ENCODE data around the gene SHISA6.

The SHISA6 gene

GRCh38 chr17:11553135-11553534 lies 312.1 kb downstream of the SHISA6 start:
- Histone ChIP-seq H3K27me3 (ENCODE audit: control insufficient read depth, insufficient read depth, low read length) (no peaks in the 10 kb centered on the region), H3K4me1 (ENCODE audit: control insufficient read depth, insufficient read depth, low read length) (no peaks in the 10 kb centered on the region), H3K36me3 (ENCODE audit: control insufficient read depth, insufficient read depth, low read length) (no peaks in the 10 kb centered on the region), H3K27ac (ENCODE audit: low read depth, low read length) (no peak overlapping the region), H3K4me3 (ENCODE audit: low read depth, low read length) (no peak overlapping the region), H3K9ac (ENCODE audit: low read depth, low read length) (no peak overlapping the region), H3K9me3 (ENCODE audit: control insufficient read depth, insufficient read depth, low read length) (no peaks in the 10 kb centered on the region)

- Histone ChIP-seq H3K4me3 (ENCODE audit: low read depth, low read length) (no peak overlapping the region), H3K27ac (ENCODE audit: low read depth, low read length) (no peak overlapping the region), H3K4me1 (ENCODE audit: control insufficient read depth, insufficient read depth, low read length) (no peaks in the 10 kb centered on the region; the same call in 1 of the 2 replicates), H3K9me3 (ENCODE audit: control insufficient read depth, insufficient read depth, low read length) (no peaks in the 10 kb centered on the region), H3K36me3 (ENCODE audit: control insufficient read depth, insufficient read depth, low read length) (no peaks in the 10 kb centered on the region), H3K27me3 (ENCODE audit: control insufficient read depth, insufficient read depth, low read length) (no peaks in the 10 kb centered on the region), H3K9ac (ENCODE audit: low read depth, low read length) (no peak overlapping the region)
These were observed 313.0 kb downstream of the SHISA6 start for GRCh38 chr17:11554042-11554441.

GRCh38 chr17:11554542-11554941 lies 313.5 kb downstream of the SHISA6 start:
- no peaks in the 10 kb centered on the region; the same call in 1 of the 2 replicates for H3K4me1 ChIP-seq (ENCODE audit: control insufficient read depth, insufficient read depth, low read length)
- no peak overlapping the region for H3K9ac ChIP-seq (ENCODE audit: low read depth, low read length)
- H3K4me3 ChIP-seq (ENCODE audit: low read depth, low read length): no peak overlapping the region
- no peaks in the 10 kb centered on the region for H3K9me3 ChIP-seq (ENCODE audit: control insufficient read depth, insufficient read depth, low read length)
- no peaks in the 10 kb centered on the region for H3K36me3 ChIP-seq (ENCODE audit: control insufficient read depth, insufficient read depth, low read length)
- H3K27ac ChIP-seq (ENCODE audit: low read depth, low read length): no peak overlapping the region
- no peaks in the 10 kb centered on the region for H3K27me3 ChIP-seq (ENCODE audit: control insufficient read depth, insufficient read depth, low read length)

GRCh38 chr17:11555530-11555929 lies 314.5 kb downstream of the SHISA6 start:
- Histone ChIP-seq H3K4me3 (ENCODE audit: low read depth, low read length) (no peak overlapping the region), H3K4me1 (ENCODE audit: control insufficient read depth, insufficient read depth, low read length) (no peaks in the 10 kb centered on the region; the same call in 1 of the 2 replicates), H3K27ac (ENCODE audit: low read depth, low read length) (no peak overlapping the region), H3K36me3 (ENCODE audit: control insufficient read depth, insufficient read depth, low read length) (no peaks in the 10 kb centered on the region), H3K27me3 (ENCODE audit: control insufficient read depth, insufficient read depth, low read length) (no peaks in the 10 kb centered on the region), H3K9ac (ENCODE audit: low read depth, low read length) (no peak overlapping the region), H3K9me3 (ENCODE audit: control insufficient read depth, insufficient read depth, low read length) (no peaks in the 10 kb centered on the region)

GRCh38 chr17:11557727-11558452 lies 316.9 kb downstream of the SHISA6 start:
- no peak overlapping the region for H3K9ac ChIP-seq (ENCODE audit: low read depth, low read length)
- no peak overlapping the region for H3K27ac ChIP-seq (ENCODE audit: low read depth, low read length)
- no peaks in the 10 kb centered on the region for H3K9me3 ChIP-seq (ENCODE audit: control insufficient read depth, insufficient read depth, low read length)
- H3K4me1 ChIP-seq (ENCODE audit: control insufficient read depth, insufficient read depth, low read length): no peaks in the 10 kb centered on the region; the same call in 1 of the 2 replicates
- no peaks in the 10 kb centered on the region for H3K27me3 ChIP-seq (ENCODE audit: control insufficient read depth, insufficient read depth, low read length)
- H3K4me3 ChIP-seq (ENCODE audit: low read depth, low read length): no peak overlapping the region
- no peaks in the 10 kb centered on the region for H3K36me3 ChIP-seq (ENCODE audit: control insufficient read depth, insufficient read depth, low read length)

- H3K36me3 ChIP-seq (ENCODE audit: control insufficient read depth, insufficient read depth, low read length): no peaks in the 10 kb centered on the region
- no peaks in the 10 kb centered on the region; the same call in 1 of the 2 replicates for H3K4me1 ChIP-seq (ENCODE audit: control insufficient read depth, insufficient read depth, low read length)
- H3K9ac ChIP-seq (ENCODE audit: low read depth, low read length): no peak overlapping the region
- no peaks in the 10 kb centered on the region for H3K9me3 ChIP-seq (ENCODE audit: control insufficient read depth, insufficient read depth, low read length)
- no peak overlapping the region for H3K4me3 ChIP-seq (ENCODE audit: low read depth, low read length)
- H3K27ac ChIP-seq (ENCODE audit: low read depth, low read length): no peak overlapping the region
- no peaks in the 10 kb centered on the region for H3K27me3 ChIP-seq (ENCODE audit: control insufficient read depth, insufficient read depth, low read length)
These were observed 317.7 kb downstream of the SHISA6 start for GRCh38 chr17:11558681-11559234.

GRCh38 chr17:11559601-11560000 lies 318.6 kb downstream of the SHISA6 start:
- no peaks in the 10 kb centered on the region for H3K9me3 ChIP-seq (ENCODE audit: control insufficient read depth, insufficient read depth, low read length)

GRCh38 chr17:11561281-11561680 lies 320.3 kb downstream of the SHISA6 start:
- Histone ChIP-seq H3K27ac (ENCODE audit: low read depth, low read length) (no peak overlapping the region), H3K4me3 (ENCODE audit: low read depth, low read length) (no peak overlapping the region), H3K9me3 (ENCODE audit: control insufficient read depth, insufficient read depth, low read length) (no peaks in the 10 kb centered on the region), H3K27me3 (ENCODE audit: control insufficient read depth, insufficient read depth, low read length) (no peaks in the 10 kb centered on the region), H3K36me3 (ENCODE audit: control insufficient read depth, insufficient read depth, low read length) (no peaks in the 10 kb centered on the region), H3K9ac (ENCODE audit: low read depth, low read length) (no peak overlapping the region), H3K4me1 (ENCODE audit: control insufficient read depth, insufficient read depth, low read length) (no peaks in the 10 kb centered on the region; the same call in 1 of the 2 replicates)

More at GRCh38 chr17:11559601-11560000, 318.6 kb downstream of the SHISA6 start:
- H3K27ac ChIP-seq (ENCODE audit: low read depth, low read length): no peak overlapping the region
- H3K36me3 ChIP-seq (ENCODE audit: control insufficient read depth, insufficient read depth, low read length): no peaks in the 10 kb centered on the region
- H3K4me3 ChIP-seq (ENCODE audit: low read depth, low read length): no peak overlapping the region
- H3K4me1 ChIP-seq (ENCODE audit: control insufficient read depth, insufficient read depth, low read length): no peaks in the 10 kb centered on the region; the same call in 1 of the 2 replicates
- H3K9ac ChIP-seq (ENCODE audit: low read depth, low read length): no peak overlapping the region
- H3K27me3 ChIP-seq (ENCODE audit: control insufficient read depth, insufficient read depth, low read length): no peaks in the 10 kb centered on the region

GRCh38 chr17:11561702-11562101 lies 320.7 kb downstream of the SHISA6 start:
- no peaks in the 10 kb centered on the region for H3K27me3 ChIP-seq (ENCODE audit: control insufficient read depth, insufficient read depth, low read length)
- no peaks in the 10 kb centered on the region; the same call in 1 of the 2 replicates for H3K4me1 ChIP-seq (ENCODE audit: control insufficient read depth, insufficient read depth, low read length)
- H3K4me3 ChIP-seq (ENCODE audit: low read depth, low read length): no peak overlapping the region
- no peaks in the 10 kb centered on the region for H3K9me3 ChIP-seq (ENCODE audit: control insufficient read depth, insufficient read depth, low read length)
- no peak overlapping the region for H3K27ac ChIP-seq (ENCODE audit: low read depth, low read length)
- no peaks in the 10 kb centered on the region for H3K36me3 ChIP-seq (ENCODE audit: control insufficient read depth, insufficient read depth, low read length)
- no peak overlapping the region for H3K9ac ChIP-seq (ENCODE audit: low read depth, low read length)

GRCh38 chr17:11564589-11565380 lies 323.8 kb downstream of the SHISA6 start:
- H3K4me3 ChIP-seq (ENCODE audit: low read depth, low read length): no peak overlapping the region
- no peaks in the 10 kb centered on the region for H3K27me3 ChIP-seq (ENCODE audit: control insufficient read depth, insufficient read depth, low read length)
- H3K27ac ChIP-seq (ENCODE audit: low read depth, low read length): no peak overlapping the region

GRCh38 chr17:11565591-11565990 lies 324.6 kb downstream of the SHISA6 start:
- Histone ChIP-seq H3K27me3 (ENCODE audit: control insufficient read depth, insufficient read depth, low read length) (no peaks in the 10 kb centered on the region), H3K36me3 (ENCODE audit: control insufficient read depth, insufficient read depth, low read length) (no peaks in the 10 kb centered on the region), H3K4me1 (ENCODE audit: control insufficient read depth, insufficient read depth, low read length) (no peaks in the 10 kb centered on the region), H3K27ac (ENCODE audit: low read depth, low read length) (no peak overlapping the region), H3K9me3 (ENCODE audit: control insufficient read depth, insufficient read depth, low read length) (no peaks in the 10 kb centered on the region), H3K4me3 (ENCODE audit: low read depth, low read length) (no peak overlapping the region), H3K9ac (ENCODE audit: low read depth, low read length) (no peak overlapping the region)

More at GRCh38 chr17:11564589-11565380, 323.8 kb downstream of the SHISA6 start:
- Histone ChIP-seq H3K9me3 (ENCODE audit: control insufficient read depth, insufficient read depth, low read length) (no peaks in the 10 kb centered on the region), H3K9ac (ENCODE audit: low read depth, low read length) (no peak overlapping the region), H3K4me1 (ENCODE audit: control insufficient read depth, insufficient read depth, low read length) (no peaks in the 10 kb centered on the region), H3K36me3 (ENCODE audit: control insufficient read depth, insufficient read depth, low read length) (no peaks in the 10 kb centered on the region)

All from HUES48 (cell line).